Activated CD4-positive, alpha-beta memory T cell treated with anti-CD3 and anti-CD28 coated beads for 36 hours (primary cell): ENCODE data around the gene CCDC152. TPM values are rescaled to one million over a fixed set of nuclear protein-coding genes. Genes with fewer than 3 reads are reported as not detected.

ENCODE experiments used
- CTCF ChIA-PET: fragments of 350-600 bp; sonication (Branson Sonifier 250); formaldehyde crosslinking; loops from one replicate; lab custom pipeline; 2021; ENCODE audit warnings: antibody characterized with exemption, inconsistent platforms; lab: Charles Lee
- POLR2A ChIA-PET: fragments of 350-600 bp; sonication (Branson Sonifier 250); formaldehyde crosslinking; loops from one replicate; lab custom pipeline; 2021; ENCODE audit warnings: antibody characterized with exemption; lab: Charles Lee
- DNase-seq: peaks from one replicate; pipeline ENCODE4 v3.0.0-alpha.2; 2020
- H3K27ac Mint-ChIP-seq: one replicate; pipeline ENCODE4 v1.8.0; 2021; ENCODE audit warnings: mixed read lengths
- H3K27me3 Mint-ChIP-seq: one replicate; pipeline ENCODE4 v1.8.0; 2021; ENCODE audit warnings: mixed read lengths
- H3K36me3 Mint-ChIP-seq: one replicate; pipeline ENCODE4 v1.8.0; 2021; ENCODE audit warnings: mixed read lengths
- H3K4me1 Mint-ChIP-seq: one replicate; pipeline ENCODE4 v1.8.0; 2021; ENCODE audit warnings: low read depth, mixed read lengths
- H3K4me3 Mint-ChIP-seq: one replicate; pipeline ENCODE4 v1.8.0; 2021; ENCODE audit warnings: mild to moderate bottlenecking, mixed read lengths
- H3K9me3 Mint-ChIP-seq: one replicate; pipeline ENCODE4 v1.8.0; 2021; ENCODE audit warnings: mixed read lengths
- intact Hi-C: fragments of 100-400 bp; cut with micrococcal nuclease; formaldehyde crosslinking; loops from one replicate; pipeline ENCODE4 v1.15.1; 2023
- total RNA-seq, 2 experiments: library from RNA; stranded (reverse); gene quantifications; one replicate each; pipeline ENCODE4 v1.2.3, GENCODE V29; 2021

The CCDC152 gene
- total RNA-seq, 2 experiments from 2014 or later: 6.2 to 6.7 TPM

DNA sequence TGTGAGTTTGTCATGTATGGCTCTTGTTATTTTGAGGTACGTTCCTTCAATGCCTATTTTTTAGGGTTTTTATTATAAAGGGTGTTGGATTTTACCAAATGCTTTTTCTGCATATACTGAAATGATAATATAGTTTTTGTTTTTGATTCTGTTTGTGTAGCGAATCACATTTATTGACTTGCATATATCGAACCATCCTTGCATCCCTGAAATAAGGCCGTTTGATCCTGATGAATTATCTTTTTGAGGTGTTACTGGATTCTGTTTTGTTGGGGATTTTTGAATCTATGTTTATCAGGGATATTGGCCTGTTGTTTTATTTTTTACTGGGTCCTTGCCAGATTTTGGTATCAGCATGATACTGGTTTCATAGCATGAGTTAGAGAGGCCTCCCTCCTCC is 29.1 kb downstream of the CCDC152 start:
- no peak for DNase-seq
- H3K27me3 Mint-ChIP-seq: no peaks in the 10 kb centered on the region
- no peak overlapping the region for H3K4me3 Mint-ChIP-seq
- POLR2A ChIA-PET: no interaction called here
- H3K9me3 Mint-ChIP-seq: peaks cover 34% of the 10 kb centered on the region
- H3K27ac Mint-ChIP-seq: no peak overlapping the region
- H3K4me1 Mint-ChIP-seq: no peaks in the 10 kb centered on the region
- CTCF ChIA-PET: no interaction called here
- intact Hi-C loops: no loop called here
- H3K36me3 Mint-ChIP-seq: peaks cover 16% of the 10 kb centered on the region

- H3K4me1 Mint-ChIP-seq: no peaks in the 10 kb centered on the region
- CTCF ChIA-PET: no interaction called here
- peaks cover 34% of the 10 kb centered on the region for H3K9me3 Mint-ChIP-seq
- intact Hi-C loops: no loop called here
- no peaks in the 10 kb centered on the region for H3K27me3 Mint-ChIP-seq
- H3K36me3 Mint-ChIP-seq: peaks cover 16% of the 10 kb centered on the region
- H3K27ac Mint-ChIP-seq: no peak overlapping the region
- POLR2A ChIA-PET: no interaction called here
- H3K4me3 Mint-ChIP-seq: no peak overlapping the region
- DNase-seq: no peak
Observed at GRCh38 chr5:42787073-42787472, 30.5 kb downstream of the CCDC152 start.

- Mint-ChIP-seq H3K27me3 (no peaks in the 10 kb centered on the region), H3K4me3 (no peak overlapping the region), H3K9me3 (peaks cover 34% of the 10 kb centered on the region), H3K27ac (no peak overlapping the region), H3K4me1 (no peaks in the 10 kb centered on the region), H3K36me3 (peaks cover 17% of the 10 kb centered on the region)
- intact Hi-C loops: no loop called here
- POLR2A ChIA-PET: no interaction called here
- DNase-seq: no peak
- CTCF ChIA-PET: no interaction called here
Observed at GRCh38 chr5:42787845-42788244, 31.2 kb downstream of the CCDC152 start.

- Mint-ChIP-seq H3K4me1 (no peaks in the 10 kb centered on the region), H3K36me3 (peaks cover 20% of the 10 kb centered on the region), H3K4me3 (no peak overlapping the region), H3K9me3 (peaks cover 25% of the 10 kb centered on the region), H3K27me3 (no peaks in the 10 kb centered on the region), H3K27ac (no peak overlapping the region)
- ChIA-PET POLR2A (no interaction called here), CTCF (no interaction called here)
- intact Hi-C loops: no loop called here
- no peak for DNase-seq
Observed at GRCh38 chr5:42791151-42791550, 34.5 kb downstream of the CCDC152 start.

- ChIA-PET POLR2A (no interaction called here), CTCF (no interaction called here)
- Mint-ChIP-seq H3K4me1 (no peaks in the 10 kb centered on the region), H3K4me3 (no peak overlapping the region), H3K27me3 (no peaks in the 10 kb centered on the region), H3K36me3 (peaks cover 10% of the 10 kb centered on the region), H3K27ac (no peak overlapping the region), H3K9me3 (peaks cover 3% of the 10 kb centered on the region)
- intact Hi-C loops: no loop called here
- DNase-seq: no peak
Observed at GRCh38 chr5:42798284-42799240, 41.9 kb downstream of the CCDC152 start.

DNA sequence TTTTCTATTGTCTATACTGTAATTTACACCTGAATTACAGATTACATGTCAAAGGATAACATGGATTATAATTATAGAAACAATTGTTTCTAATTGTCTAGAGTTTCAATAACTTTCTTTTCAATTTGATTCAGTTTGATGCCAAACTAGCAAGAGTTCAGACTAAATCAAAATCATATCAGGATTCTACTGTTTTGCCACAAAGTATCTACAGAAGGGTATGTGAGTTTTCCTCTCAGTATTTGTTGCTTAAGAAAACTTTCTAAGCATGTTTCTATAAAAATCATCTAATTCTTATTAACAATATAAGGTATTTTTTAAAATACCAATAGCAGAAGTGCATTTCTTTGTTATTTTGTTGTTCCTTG is 42.6 kb downstream of the CCDC152 start:
- no peaks in the 10 kb centered on the region for H3K9me3 Mint-ChIP-seq
- ChIA-PET CTCF (no interaction called here), POLR2A (no interaction called here)
- H3K36me3 Mint-ChIP-seq: peaks cover 9% of the 10 kb centered on the region
- DNase-seq: no peak
- no peaks in the 10 kb centered on the region for H3K4me1 Mint-ChIP-seq
- H3K4me3 Mint-ChIP-seq: no peak overlapping the region
- no peaks in the 10 kb centered on the region for H3K27me3 Mint-ChIP-seq
- intact Hi-C loops: no loop called here
- no peak overlapping the region for H3K27ac Mint-ChIP-seq

DNA sequence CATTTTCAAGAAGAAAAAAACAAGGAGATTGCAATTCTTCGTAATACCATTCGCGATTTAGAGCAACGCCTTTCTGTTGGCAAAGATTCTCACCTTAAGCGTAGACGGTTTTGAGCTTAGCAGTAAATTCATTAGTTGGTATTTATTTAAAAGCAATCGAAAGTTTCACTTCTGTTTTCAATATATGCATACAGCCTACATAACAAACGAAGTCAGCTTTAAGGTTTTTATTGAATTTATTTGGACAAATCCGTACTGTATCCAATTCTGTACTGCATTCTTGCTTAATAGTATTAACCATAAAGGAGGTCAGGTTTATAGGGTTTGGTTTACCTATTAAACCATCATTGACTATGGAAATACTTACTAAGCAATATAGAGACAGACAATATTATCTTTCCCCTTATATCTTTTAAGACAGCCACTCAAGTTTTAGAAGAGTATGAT is 43.1 kb downstream of the CCDC152 start:
- Mint-ChIP-seq H3K9me3 (no peaks in the 10 kb centered on the region), H3K4me1 (no peaks in the 10 kb centered on the region), H3K36me3 (peaks cover 5% of the 10 kb centered on the region), H3K4me3 (no peak overlapping the region), H3K27ac (no peak overlapping the region), H3K27me3 (no peaks in the 10 kb centered on the region)
- intact Hi-C loops: no loop called here
- ChIA-PET CTCF (no interaction called here), POLR2A (no interaction called here)
- DNase-seq: no peak

DNA sequence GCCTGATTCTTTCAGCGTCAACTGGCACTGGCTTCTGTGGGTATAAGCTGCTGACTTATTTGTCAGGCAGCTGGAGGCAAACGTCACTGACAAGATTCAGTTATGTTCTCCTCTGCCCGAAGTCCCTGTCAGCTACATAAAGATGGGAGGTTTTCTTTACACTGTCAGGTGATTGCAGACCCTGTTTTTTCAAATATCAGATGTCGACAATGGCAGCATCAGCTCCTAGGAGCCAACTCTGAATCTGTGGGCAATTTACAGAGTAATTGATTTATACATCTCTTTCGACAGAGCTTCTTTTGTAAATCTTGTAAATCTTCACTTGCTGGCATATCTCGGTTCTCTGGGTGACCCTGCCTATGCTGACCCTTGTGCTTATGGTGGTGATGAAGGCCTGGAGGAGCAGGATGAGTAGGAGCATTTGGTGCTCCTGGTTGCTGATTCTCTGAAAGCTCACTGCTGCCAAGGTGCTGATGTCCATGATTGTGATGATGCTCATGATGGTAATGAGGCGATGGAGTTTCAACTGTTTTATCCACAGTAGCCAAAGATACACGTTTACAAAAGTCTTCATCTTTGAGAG is 44.2 kb downstream of the CCDC152 start:
- intact Hi-C loops: no loop called here
- no peak overlapping the region for H3K4me3 Mint-ChIP-seq
- H3K36me3 Mint-ChIP-seq: peaks cover 5% of the 10 kb centered on the region
- ChIA-PET POLR2A (no interaction called here), CTCF (no interaction called here)
- H3K9me3 Mint-ChIP-seq: no peaks in the 10 kb centered on the region
- H3K4me1 Mint-ChIP-seq: no peaks in the 10 kb centered on the region
- H3K27me3 Mint-ChIP-seq: no peaks in the 10 kb centered on the region
- H3K27ac Mint-ChIP-seq: no peak overlapping the region
- no peak for DNase-seq

GRCh38 chr5:42801516-42802166 is 45.0 kb downstream of the CCDC152 start:
- no peak for DNase-seq
- ChIA-PET POLR2A (no interaction called here), CTCF (no interaction called here)
- peaks cover 5% of the 10 kb centered on the region for H3K36me3 Mint-ChIP-seq
- intact Hi-C loops: no loop called here
- no peak overlapping the region for H3K27ac Mint-ChIP-seq
- no peak overlapping the region for H3K4me3 Mint-ChIP-seq
- no peaks in the 10 kb centered on the region for H3K4me1 Mint-ChIP-seq
- no peaks in the 10 kb centered on the region for H3K27me3 Mint-ChIP-seq
- H3K9me3 Mint-ChIP-seq: no peaks in the 10 kb centered on the region

DNA sequence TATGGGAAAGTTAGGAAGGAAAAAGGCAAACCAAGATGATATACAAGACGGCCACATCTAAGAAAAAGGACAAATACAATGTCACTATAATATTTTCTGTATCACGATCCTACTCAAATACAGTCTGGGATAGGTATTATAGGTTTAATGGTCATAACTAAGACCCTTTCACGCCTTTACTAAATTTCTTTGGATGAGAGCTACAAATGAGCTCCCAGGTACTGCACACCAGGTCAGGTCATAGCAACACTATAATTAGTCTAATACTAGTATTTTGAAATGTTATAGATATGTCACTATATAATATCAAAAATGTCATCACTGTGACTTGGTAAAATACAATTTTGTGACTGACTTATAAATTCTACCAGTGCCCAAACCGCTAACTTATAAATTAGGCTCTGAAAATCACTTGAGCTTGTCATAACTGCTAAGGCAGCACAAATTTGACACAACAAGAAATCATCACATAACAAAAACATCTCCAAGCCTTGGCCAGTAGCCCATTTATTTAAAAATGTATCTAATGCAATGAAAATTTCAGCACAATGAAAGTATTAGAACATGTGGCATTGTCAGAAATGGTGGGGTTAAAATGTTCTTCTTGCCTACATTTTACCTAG is 48.2 kb downstream of the CCDC152 start:
- no peak overlapping the region for H3K4me3 Mint-ChIP-seq

DNA sequence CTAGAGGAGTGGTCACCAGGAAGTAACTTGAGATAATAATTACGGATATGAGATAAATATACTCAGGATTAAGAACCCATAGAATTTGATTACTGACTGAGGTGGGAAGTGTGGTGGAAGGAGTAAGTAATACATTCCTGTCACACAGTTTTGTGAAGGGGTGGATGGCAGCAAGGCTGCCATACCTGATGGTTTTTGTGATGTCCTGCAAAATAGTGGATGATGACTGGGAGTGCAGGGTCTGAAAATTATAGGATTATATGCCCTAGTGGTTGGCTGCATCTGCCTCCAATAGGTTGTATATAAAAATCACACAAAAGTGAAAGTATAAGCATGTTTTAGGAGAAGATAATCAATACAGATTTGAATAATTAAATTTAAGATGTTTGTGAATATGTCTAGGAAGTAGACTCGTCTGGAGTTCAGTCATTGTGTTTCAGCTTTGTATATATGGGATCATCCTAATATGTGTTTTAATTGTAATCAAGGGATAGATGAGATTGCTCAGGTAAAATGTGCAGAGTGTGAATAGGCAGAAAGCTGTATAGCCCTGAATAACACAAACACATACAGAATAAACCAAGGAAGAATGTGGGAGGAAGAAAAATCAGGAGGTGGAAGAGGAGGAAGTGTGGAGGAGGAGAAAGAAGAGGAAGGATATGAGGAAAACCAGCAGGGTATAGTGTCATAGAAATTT is 49.5 kb downstream of the CCDC152 start:
- Mint-ChIP-seq H3K27ac (no peak overlapping the region), H3K9me3 (no peaks in the 10 kb centered on the region), H3K4me1 (no peaks in the 10 kb centered on the region), H3K36me3 (no peaks in the 10 kb centered on the region), H3K4me3 (no peak overlapping the region), H3K27me3 (no peaks in the 10 kb centered on the region)
- ChIA-PET POLR2A (no interaction called here), CTCF (no interaction called here)
- intact Hi-C loops: no loop called here
- no peak for DNase-seq

More for the DNA sequence above, 48.2 kb downstream of the CCDC152 start:
- Mint-ChIP-seq H3K27ac (no peak overlapping the region), H3K4me1 (no peaks in the 10 kb centered on the region), H3K36me3 (no peaks in the 10 kb centered on the region), H3K9me3 (no peaks in the 10 kb centered on the region), H3K27me3 (no peaks in the 10 kb centered on the region)
- CTCF ChIA-PET: no interaction called here
- DNase-seq: no peak
- POLR2A ChIA-PET: no interaction called here
- intact Hi-C loops: no loop called here
